ENCODE results near the gene OCEL1.

GRCh38 chr19:17263712-17264640, 38.0 kb downstream of the OCEL1 start:
- no peak for TF ChIP-seq CTCF (IDR thresholded peaks at IDR 0.05)
- TF ChIP-seq POLR2A (IDR thresholded peaks at IDR 0.05) = no peak
